ENCODE data around the gene GPATCH4. TPM values are rescaled to one million over a fixed set of nuclear protein-coding genes. Genes with fewer than 3 reads are reported as not detected.

GPATCH4 gene
- total RNA-seq, 2 experiments from 2014 or later = 35.3 to 36.3 TPM

DNA sequence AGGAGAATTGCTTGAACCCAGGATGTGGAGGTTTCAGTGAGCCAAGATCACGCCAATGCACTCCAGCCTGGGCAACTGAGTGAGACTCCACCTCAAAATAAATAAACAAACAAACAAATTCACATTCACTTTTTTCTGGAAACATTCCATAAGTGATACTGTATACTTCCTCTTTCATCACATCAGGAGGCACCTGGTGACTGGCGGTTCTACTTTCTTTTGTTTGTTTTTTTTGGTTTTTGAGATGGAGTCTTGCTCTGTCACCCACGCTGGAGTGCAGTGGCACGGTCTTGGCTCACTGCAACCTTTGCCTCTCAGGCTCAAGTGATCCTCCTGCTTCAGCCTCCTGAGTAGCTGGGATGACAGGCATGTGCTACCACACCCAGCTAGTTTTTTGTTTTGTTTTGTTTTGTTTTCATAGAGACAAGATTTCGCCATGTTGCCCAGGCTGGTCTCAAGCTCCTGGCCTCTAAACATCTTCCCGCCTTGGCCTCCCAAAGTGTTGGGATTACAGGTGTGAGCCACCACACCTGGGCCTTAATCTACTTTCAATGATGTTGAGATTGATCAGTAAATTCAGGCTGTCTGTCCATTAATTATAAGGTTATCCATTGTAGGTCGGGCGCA is 28.7 kb upstream of the GPATCH4 start:
- Mint-ChIP-seq H3K4me1 (ENCODE audit: low read depth) (peaks cover 6% of the 10 kb centered on the region), H3K4me3 (no peak overlapping the region), H3K27me3 (peaks cover 84% of the 10 kb centered on the region), H3K9me3 (no peaks in the 10 kb centered on the region), H3K27ac (no peak overlapping the region), H3K36me3 (ENCODE audit: low read depth) (no peaks in the 10 kb centered on the region)
- Histone ChIP-seq H3K36me3 (ENCODE audit: insufficient read depth, low read length) (no peaks in the 10 kb centered on the region), H3K9me3 (ENCODE audit: control insufficient read depth in 1 of 2, insufficient read depth in 1 of 2, low read length in 2 of 2) (no peaks in the 10 kb centered on the region), H3K27ac (ENCODE audit: low read depth in 1 of 2, low read length in 2 of 2) (no peak overlapping the region), H3K4me1 (ENCODE audit: insufficient read depth, low read length) (peaks cover 11% of the 10 kb centered on the region), H3K27me3 (ENCODE audit: control insufficient read depth in 1 of 2, insufficient read depth in 2 of 2, low read length in 2 of 2) (peaks cover 36 to 44% of the 10 kb centered on the region in 2 experiments), H3K4me3 (ENCODE audit: low read length) (no peak overlapping the region)
- CTCF ChIA-PET = interaction anchor here (1.0 kb wide), 1 partner anchor 11 kb away, joined by 4 read pairs; the partner anchor contains the start of gene HAPLN2
- intact Hi-C loops (cut with DNase I, micrococcal nuclease) = loop anchor here in 1 of 2 experiments (5.0 kb wide), 1 partner anchor 47 kb away; the partner anchor contains the start of gene NES
- POLR2A ChIA-PET = no interaction called here
- DNase-seq (no peak), ATAC-seq (ENCODE audit: poor library complexity) (no peak)
- TF ChIP-seq, protein P1, sequence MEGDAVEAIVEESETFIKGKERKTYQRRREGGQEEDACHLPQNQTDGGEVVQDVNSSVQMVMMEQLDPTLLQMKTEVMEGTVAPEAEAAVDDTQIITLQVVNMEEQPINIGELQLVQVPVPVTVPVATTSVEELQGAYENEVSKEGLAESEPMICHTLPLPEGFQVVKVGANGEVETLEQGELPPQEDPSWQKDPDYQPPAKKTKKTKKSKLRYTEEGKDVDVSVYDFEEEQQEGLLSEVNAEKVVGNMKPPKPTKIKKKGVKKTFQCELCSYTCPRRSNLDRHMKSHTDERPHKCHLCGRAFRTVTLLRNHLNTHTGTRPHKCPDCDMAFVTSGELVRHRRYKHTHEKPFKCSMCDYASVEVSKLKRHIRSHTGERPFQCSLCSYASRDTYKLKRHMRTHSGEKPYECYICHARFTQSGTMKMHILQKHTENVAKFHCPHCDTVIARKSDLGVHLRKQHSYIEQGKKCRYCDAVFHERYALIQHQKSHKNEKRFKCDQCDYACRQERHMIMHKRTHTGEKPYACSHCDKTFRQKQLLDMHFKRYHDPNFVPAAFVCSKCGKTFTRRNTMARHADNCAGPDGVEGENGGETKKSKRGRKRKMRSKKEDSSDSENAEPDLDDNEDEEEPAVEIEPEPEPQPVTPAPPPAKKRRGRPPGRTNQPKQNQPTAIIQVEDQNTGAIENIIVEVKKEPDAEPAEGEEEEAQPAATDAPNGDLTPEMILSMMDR (IDR thresholded peaks at IDR 0.05) = no peak

DNA sequence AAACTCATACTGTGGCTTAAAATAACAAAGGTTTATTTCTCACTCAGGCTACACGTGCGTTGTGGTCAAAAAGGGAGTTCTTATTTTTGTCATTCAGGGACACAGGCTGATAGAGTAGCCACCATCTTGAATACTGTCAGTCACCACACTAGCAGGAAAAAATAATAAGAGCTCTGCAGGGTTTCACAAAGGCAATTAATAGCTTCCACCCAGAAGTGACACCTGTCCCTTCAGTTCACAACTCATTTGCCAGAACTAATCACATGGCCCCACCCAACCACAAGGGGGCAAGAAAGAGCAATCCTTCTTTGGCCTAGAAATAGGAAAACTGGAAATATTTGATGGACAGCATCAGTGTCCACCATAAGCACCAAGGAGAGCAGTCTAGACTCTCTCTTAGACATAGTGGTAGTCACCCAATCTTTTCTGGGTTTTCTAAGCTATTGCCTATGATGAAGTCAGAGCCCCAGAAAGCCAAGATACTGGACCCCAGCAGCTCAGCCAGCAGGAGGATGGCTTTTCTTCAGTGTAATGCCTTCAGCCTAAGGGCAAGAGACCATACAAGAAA is 26.1 kb upstream of the GPATCH4 start:
- ATAC-seq (ENCODE audit: poor library complexity) (peak; percentile 14), DNase-seq (peak in 8 of 14 experiments; percentile 16 to 68 (median 41))
- intact Hi-C loops (cut with DNase I, micrococcal nuclease) = loop anchor here (1.0 to 5.0 kb wide), 3 partner anchors 50 to 99 kb away; partner anchors contain the start of gene NES (in 2 of the 2)
- Mint-ChIP-seq H3K27me3 (peaks cover 78% of the 10 kb centered on the region), H3K4me3 (no peak overlapping the region), H3K27ac (no peak overlapping the region), H3K9me3 (no peaks in the 10 kb centered on the region), H3K36me3 (ENCODE audit: low read depth) (no peaks in the 10 kb centered on the region), H3K4me1 (ENCODE audit: low read depth) (peaks cover 6% of the 10 kb centered on the region)
- CTCF ChIA-PET = interaction anchor here (0.6 to 2.5 kb wide), 13 partner anchors 10 to 170 kb away, joined by 3 to 12 read pairs (median 4); partner anchors contain the start of gene CRABP2
- Histone ChIP-seq H3K4me3 (ENCODE audit: low read length) (no peak overlapping the region), H3K27me3 (ENCODE audit: control insufficient read depth in 1 of 2, insufficient read depth in 2 of 2, low read length in 2 of 2) (peaks cover 41 to 49% of the 10 kb centered on the region in 2 experiments), H3K27ac (ENCODE audit: low read depth in 1 of 2, low read length in 2 of 2) (no peak overlapping the region), H3K36me3 (ENCODE audit: insufficient read depth, low read length) (no peaks in the 10 kb centered on the region), H3K4me1 (ENCODE audit: insufficient read depth, low read length) (peaks cover 25% of the 10 kb centered on the region), H3K9me3 (ENCODE audit: control insufficient read depth in 1 of 2, insufficient read depth in 1 of 2, low read length in 2 of 2) (no peaks in the 10 kb centered on the region)
- TF ChIP-seq, protein P1 (IDR thresholded peaks at IDR 0.05) = peak; percentile 63
- POLR2A ChIA-PET = no interaction called here

- Mint-ChIP-seq H3K27me3 (peaks cover 74% of the 10 kb centered on the region), H3K36me3 (ENCODE audit: low read depth) (no peaks in the 10 kb centered on the region), H3K4me1 (ENCODE audit: low read depth) (peaks cover 6% of the 10 kb centered on the region), H3K9me3 (no peaks in the 10 kb centered on the region), H3K4me3 (no peak overlapping the region), H3K27ac (no peak overlapping the region)
- H3K9me3 ChIP-seq (ENCODE audit: control insufficient read depth in 1 of 2, insufficient read depth in 1 of 2, low read length in 2 of 2) = no peaks in the 10 kb centered on the region
- peaks cover 25% of the 10 kb centered on the region for H3K4me1 ChIP-seq (ENCODE audit: insufficient read depth, low read length)
- H3K27me3 ChIP-seq (ENCODE audit: control insufficient read depth in 1 of 2, insufficient read depth in 2 of 2, low read length in 2 of 2) = peaks cover 41 to 49% of the 10 kb centered on the region in 2 experiments
- DNase-seq (no peak), ATAC-seq (ENCODE audit: poor library complexity) (no peak)
- POLR2A ChIA-PET = interaction anchor here (0.8 kb wide), 1 partner anchor 125 kb away, joined by 3 read pairs; the partner anchor contains the start of gene MEF2D
- TF ChIP-seq, protein P1 (IDR thresholded peaks at IDR 0.05) = peak; percentile 53
- CTCF ChIA-PET = interaction anchor here (0.8 to 2.5 kb wide), 6 partner anchors 15 to 100 kb away, joined by 3 to 12 read pairs (median 6); partner anchors contain the start of gene BCAN
- intact Hi-C loops (cut with DNase I, micrococcal nuclease) = loop anchor here (1.0 to 5.0 kb wide), 3 partner anchors 31 to 101 kb away; partner anchors contain the start of gene NES (in 1 of the 2)
- H3K27ac ChIP-seq (ENCODE audit: low read depth in 1 of 2, low read length in 2 of 2) = no peak overlapping the region
- no peak overlapping the region for H3K4me3 ChIP-seq (ENCODE audit: low read length)
- H3K36me3 ChIP-seq (ENCODE audit: insufficient read depth, low read length) = no peaks in the 10 kb centered on the region
Observed at GRCh38 chr1:156626079-156626438, 24.8 kb upstream of the GPATCH4 start.
